OCI-LY7 (cell line): ENCODE data around the gene RAPGEF2. TPM values are rescaled to one million over a fixed set of nuclear protein-coding genes. Genes with fewer than 3 reads are reported as not detected.

Experiments used
- BruUV-seq: library from RNA; stranded (reverse); fragments of 400-500 nt; replicated peaks from 2 replicates; lab custom pipeline; 2021; lab: Mats Ljungman, UMichigan
- CTCF ChIA-PET: fragments of 300-600 bp; sonication (Branson Sonifier 250); formaldehyde crosslinking; loops from one replicate; lab custom pipeline; 2022; ENCODE audit warnings: antibody characterized with exemption; ENCODE audit not compliant: unreplicated experiment; lab: Charles Lee
- POLR2A ChIA-PET: fragments of 300-600 bp; sonication (Branson Sonifier 250); formaldehyde crosslinking; loops from one replicate; lab custom pipeline; 2022; ENCODE audit warnings: antibody characterized with exemption; lab: Charles Lee
- DNase-seq: peaks from one replicate; pipeline ENCODE4 v3.0.0-alpha.2; 2015; ENCODE audit warnings: low spot score
- H2AFZ ChIP-seq: fragments of 200-600 bp; sonication (generic), shearing (Covaris generic); 2 replicates; pipeline ENCODE4 v1.6.1; 2014; ENCODE audit warnings: mild to moderate bottlenecking, antibody characterized with exemption, low read length, moderate library complexity
- H3K27ac ChIP-seq: fragments of 200-600 bp; sonication (generic); 2 replicates; pipeline ENCODE4 v1.5.1; 2014; ENCODE audit warnings: mixed run types, low read depth, mild to moderate bottlenecking, moderate library complexity, low read length, inconsistent platforms; ENCODE audit not compliant: poor library complexity, severe bottlenecking
- H3K36me3 ChIP-seq: fragments of 200-600 bp; sonication (generic); 2 replicates; pipeline ENCODE4 v1.6.1; 2014; ENCODE audit warnings: mild to moderate bottlenecking, antibody characterized with exemption, low read length, moderate library complexity, mixed read lengths; ENCODE audit not compliant: insufficient read depth
- H3K4me1 ChIP-seq: fragments of 200-600 bp; sonication (generic); 2 replicates; pipeline ENCODE4 v1.5.1; 2014; ENCODE audit warnings: mild to moderate bottlenecking, low read length; ENCODE audit not compliant: insufficient read depth, poor library complexity, severe bottlenecking
- H3K4me2 ChIP-seq: fragments of 200-600 bp; sonication (generic); 2 replicates; pipeline ENCODE4 v1.6.1; 2014; ENCODE audit warnings: mild to moderate bottlenecking, low read length
- H3K4me3 ChIP-seq: fragments of 200-600 bp; sonication (generic); 2 replicates; pipeline ENCODE4 v1.5.1; 2014; ENCODE audit warnings: mild to moderate bottlenecking, low read depth, low read length; ENCODE audit not compliant: poor library complexity, severe bottlenecking
- H3K79me2 ChIP-seq: fragments of 200-600 bp; sonication (generic); 2 replicates; pipeline ENCODE4 v1.6.1; 2016; ENCODE audit warnings: low read depth, mild to moderate bottlenecking, low read length, moderate library complexity, mixed read lengths; ENCODE audit not compliant: insufficient read depth
- H3K9me2 ChIP-seq: fragments of 200-600 bp; sonication (generic); 2 replicates; pipeline ENCODE4 v1.6.1; 2016; ENCODE audit warnings: mild to moderate bottlenecking, low read length, mixed read lengths; ENCODE audit not compliant: insufficient read depth
- H3K9me3 ChIP-seq: fragments of 200-600 bp; sonication (generic); 2 replicates; pipeline ENCODE4 v1.6.1; 2014; ENCODE audit warnings: mild to moderate bottlenecking, mixed run types, low read length, mixed read lengths
- H4K20me1 ChIP-seq: fragments of 200-600 bp; sonication (generic); 2 replicates; pipeline ENCODE4 v1.6.1; 2014; ENCODE audit warnings: mild to moderate bottlenecking, antibody characterized with exemption, low read length, moderate library complexity, mixed read lengths; ENCODE audit not compliant: insufficient read depth
- EZH2phosphoT487 ChIP-seq: fragments of 200-600 bp; sonication (generic); IDR thresholded peaks from 2 replicates; pipeline ENCODE4 v1.6.1; 2018; ENCODE audit warnings: low read depth, borderline replicate concordance, mild to moderate bottlenecking, mixed run types, antibody characterized with exemption, low read length, moderate library complexity, mixed read lengths
- intact Hi-C: fragments of 100-400 bp; cut with micrococcal nuclease; formaldehyde crosslinking; loops from one replicate; pipeline ENCODE4 v1.10.0; 2022; ENCODE audit not compliant: unreplicated experiment
- total RNA-seq, 2 experiments: library from RNA; depleted of rRNA in 1 of 2; stranded (reverse); fragments of >200 nt in 1 of 2; shearing (Covaris generic) in 1 of 2; gene quantifications; 2 replicates each; pipeline ENCODE4 v1.2.3, GENCODE V29; 2014 to 2022
- TF ChIP-seq, protein P1 (sequence below): fragments of 200-600 bp; sonication (generic); conservative IDR thresholded peaks from 2 replicates; pipeline ENCODE4 v1.5.1; 2014; ENCODE audit warnings: mild to moderate bottlenecking, antibody characterized with exemption, low read length, moderate library complexity, mixed read lengths

RAPGEF2 gene
- total RNA-seq, 2 experiments from 2014 or later = 4.6 to 6.5 TPM

GRCh38 chr4:159232465-159233106 is 129.7 kb downstream of the RAPGEF2 start:
- Histone ChIP-seq H3K9me2 (no peaks in the 10 kb centered on the region), H3K27ac (no peak overlapping the region), H3K4me3 (no peak overlapping the region), H4K20me1 (no peaks in the 10 kb centered on the region), H3K9me3 (no peaks in the 10 kb centered on the region), H3K36me3 (no peaks in the 10 kb centered on the region), H2AFZ (no peak overlapping the region), H3K4me2 (no peak overlapping the region), H3K79me2 (no peaks in the 10 kb centered on the region), H3K4me1 (no peaks in the 10 kb centered on the region)
- CTCF ChIA-PET = no interaction called here
- BruUV-seq = no TSS peak
- intact Hi-C loops = no loop called here
- POLR2A ChIA-PET = interaction anchor here (0.6 kb wide), 1 partner anchor 251 kb away, joined by 5 read pairs; no protein-coding TSS in a partner anchor
- no peak for DNase-seq
- no peak for TF ChIP-seq EZH2phosphoT487
- TF ChIP-seq, protein P1, sequence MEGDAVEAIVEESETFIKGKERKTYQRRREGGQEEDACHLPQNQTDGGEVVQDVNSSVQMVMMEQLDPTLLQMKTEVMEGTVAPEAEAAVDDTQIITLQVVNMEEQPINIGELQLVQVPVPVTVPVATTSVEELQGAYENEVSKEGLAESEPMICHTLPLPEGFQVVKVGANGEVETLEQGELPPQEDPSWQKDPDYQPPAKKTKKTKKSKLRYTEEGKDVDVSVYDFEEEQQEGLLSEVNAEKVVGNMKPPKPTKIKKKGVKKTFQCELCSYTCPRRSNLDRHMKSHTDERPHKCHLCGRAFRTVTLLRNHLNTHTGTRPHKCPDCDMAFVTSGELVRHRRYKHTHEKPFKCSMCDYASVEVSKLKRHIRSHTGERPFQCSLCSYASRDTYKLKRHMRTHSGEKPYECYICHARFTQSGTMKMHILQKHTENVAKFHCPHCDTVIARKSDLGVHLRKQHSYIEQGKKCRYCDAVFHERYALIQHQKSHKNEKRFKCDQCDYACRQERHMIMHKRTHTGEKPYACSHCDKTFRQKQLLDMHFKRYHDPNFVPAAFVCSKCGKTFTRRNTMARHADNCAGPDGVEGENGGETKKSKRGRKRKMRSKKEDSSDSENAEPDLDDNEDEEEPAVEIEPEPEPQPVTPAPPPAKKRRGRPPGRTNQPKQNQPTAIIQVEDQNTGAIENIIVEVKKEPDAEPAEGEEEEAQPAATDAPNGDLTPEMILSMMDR = no peak

- no peak for DNase-seq
- H3K9me3 ChIP-seq = no peaks in the 10 kb centered on the region
- H4K20me1 ChIP-seq = no peaks in the 10 kb centered on the region
- H3K4me1 ChIP-seq = no peaks in the 10 kb centered on the region
- CTCF ChIA-PET = no interaction called here
- H3K36me3 ChIP-seq = no peaks in the 10 kb centered on the region
- intact Hi-C loops = no loop called here
- no TSS peak for BruUV-seq
- H3K79me2 ChIP-seq = no peaks in the 10 kb centered on the region
- H3K4me2 ChIP-seq = no peak overlapping the region
- POLR2A ChIA-PET = interaction anchor here (0.5 to 0.7 kb wide), 3 partner anchors 113 to 287 kb away, joined by 3 to 4 read pairs (median 3); no protein-coding TSS in a partner anchor
- TF ChIP-seq, protein P1 = no peak
- no peak for TF ChIP-seq EZH2phosphoT487
- no peak overlapping the region for H3K27ac ChIP-seq
- no peak overlapping the region for H2AFZ ChIP-seq
- H3K9me2 ChIP-seq = no peaks in the 10 kb centered on the region
- no peak overlapping the region for H3K4me3 ChIP-seq
Observed at GRCh38 chr4:159235779-159236368, 133.0 kb downstream of the RAPGEF2 start.

GRCh38 chr4:159237975-159238374 is 135.1 kb downstream of the RAPGEF2 start:
- Histone ChIP-seq H3K9me3 (no peaks in the 10 kb centered on the region), H2AFZ (no peak overlapping the region), H3K36me3 (no peaks in the 10 kb centered on the region), H3K4me3 (no peak overlapping the region), H3K4me2 (no peak overlapping the region), H3K9me2 (no peaks in the 10 kb centered on the region), H4K20me1 (no peaks in the 10 kb centered on the region), H3K4me1 (no peaks in the 10 kb centered on the region), H3K79me2 (no peaks in the 10 kb centered on the region), H3K27ac (no peak overlapping the region)
- DNase-seq = no peak
- CTCF ChIA-PET = no interaction called here
- no TSS peak for BruUV-seq
- intact Hi-C loops = no loop called here
- TF ChIP-seq EZH2phosphoT487 = no peak
- TF ChIP-seq, protein P1 = no peak
- POLR2A ChIA-PET = interaction anchor here (0.7 kb wide), 3 partner anchors 9 to 54 kb away, joined by 3 to 11 read pairs (median 3); no protein-coding TSS in a partner anchor
